HCEC 1CT (cell line): ENCODE data around the gene CNNM1.

Source experiments
- DNase-seq: peaks from one replicate; pipeline ENCODE4 v3.0.0-alpha.2; 2017

CNNM1 gene

DNA sequence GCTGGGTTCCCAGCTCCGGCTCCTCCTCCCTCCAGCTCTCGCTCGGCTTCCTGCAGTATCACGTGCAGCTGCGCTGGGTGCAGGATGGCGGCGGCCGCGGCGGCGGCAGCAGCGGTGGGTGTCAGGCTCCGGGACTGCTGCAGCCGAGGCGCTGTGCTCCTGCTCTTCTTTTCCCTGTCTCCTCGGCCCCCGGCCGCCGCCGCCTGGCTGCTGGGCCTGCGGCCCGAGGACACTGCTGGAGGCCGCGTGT is at the start of gene CNNM1:
Gene CNNM1, plus strand, starts transcription at position 53 of the 250 bp plus-strand sequence. Its CDS starts 32 bp downstream, at position 85.
- peak; percentile 65 for DNase-seq

- peak; percentile 63 for DNase-seq
These were observed 49.5 kb upstream of the CNNM1 start for GRCh38 chr10:99279626-99280111.

DNA sequence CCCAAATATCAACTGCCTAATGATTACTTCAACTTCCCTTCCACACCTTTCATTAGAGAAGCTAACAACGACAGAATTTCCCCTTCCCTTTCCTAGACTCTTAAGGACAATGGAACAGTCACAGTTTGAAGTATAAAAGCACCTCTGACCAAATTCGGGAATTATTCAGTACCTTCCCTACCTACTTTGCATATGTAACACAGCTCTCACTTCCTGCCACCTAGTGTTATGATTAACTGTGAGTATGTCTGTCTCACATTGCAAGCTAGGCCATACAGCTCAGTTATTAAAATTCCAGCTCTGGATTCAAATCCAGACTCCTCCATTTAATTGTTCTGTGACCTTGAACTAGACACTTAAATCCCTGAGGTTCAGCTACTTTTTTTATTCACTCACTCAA is 48.7 kb upstream of the CNNM1 start:
- peak; percentile 7 for DNase-seq

GRCh38 chr10:99285881-99286280 is 43.3 kb upstream of the CNNM1 start:
- DNase-seq = peak; percentile 73

GRCh38 chr10:99290306-99290705 is 38.9 kb upstream of the CNNM1 start:
- no peak for DNase-seq

DNA sequence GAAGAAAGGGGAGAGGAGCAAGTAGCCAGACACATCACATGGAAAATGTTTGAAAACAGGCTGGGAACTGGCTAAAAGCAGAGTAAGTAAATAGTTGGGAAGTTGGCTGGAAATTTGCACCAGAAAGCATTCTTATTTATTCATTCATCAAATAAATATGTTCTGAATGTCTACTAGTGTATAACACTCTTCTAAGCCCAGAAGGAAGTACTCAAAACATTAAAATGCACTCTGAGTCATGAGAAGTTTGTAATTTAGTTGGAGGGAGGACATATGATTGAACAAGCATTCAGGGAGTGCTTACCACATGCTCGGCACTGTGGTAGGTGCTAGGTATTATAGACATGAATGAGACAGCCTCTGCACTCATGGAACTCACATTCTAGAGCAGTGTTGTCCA is 37.0 kb upstream of the CNNM1 start:
- DNase-seq = peak; percentile 97

GRCh38 chr10:99296605-99297004 is 32.6 kb upstream of the CNNM1 start:
- DNase-seq = no peak

DNA sequence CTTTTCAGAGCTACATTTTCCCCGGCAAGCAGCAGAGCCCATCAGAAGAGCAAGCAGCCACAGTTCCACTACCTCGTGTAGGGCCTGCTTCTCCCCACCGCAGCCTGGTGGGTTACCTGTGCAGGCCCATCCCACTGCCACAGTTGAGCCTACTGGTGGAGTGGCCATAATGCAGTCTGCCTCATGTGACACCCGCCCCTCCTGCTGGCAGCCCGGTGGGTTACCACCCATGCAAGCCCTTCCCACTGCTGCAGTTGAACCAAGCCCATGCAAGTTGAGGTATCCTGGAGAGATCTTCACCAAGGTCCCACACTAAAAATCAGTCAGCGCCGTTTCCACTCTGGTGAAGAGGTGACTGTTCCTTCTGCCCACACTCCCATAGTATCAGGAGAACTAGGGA is 32.1 kb upstream of the CNNM1 start:
- DNase-seq = no peak

- peak; percentile 22 for DNase-seq
These were observed 25.0 kb upstream of the CNNM1 start for GRCh38 chr10:99303899-99304861.

- DNase-seq = no peak
These were observed 24.3 kb upstream of the CNNM1 start for GRCh38 chr10:99304862-99305229.

- DNase-seq = no peak
These were observed 16.7 kb upstream of the CNNM1 start for GRCh38 chr10:99312501-99312900.

DNA sequence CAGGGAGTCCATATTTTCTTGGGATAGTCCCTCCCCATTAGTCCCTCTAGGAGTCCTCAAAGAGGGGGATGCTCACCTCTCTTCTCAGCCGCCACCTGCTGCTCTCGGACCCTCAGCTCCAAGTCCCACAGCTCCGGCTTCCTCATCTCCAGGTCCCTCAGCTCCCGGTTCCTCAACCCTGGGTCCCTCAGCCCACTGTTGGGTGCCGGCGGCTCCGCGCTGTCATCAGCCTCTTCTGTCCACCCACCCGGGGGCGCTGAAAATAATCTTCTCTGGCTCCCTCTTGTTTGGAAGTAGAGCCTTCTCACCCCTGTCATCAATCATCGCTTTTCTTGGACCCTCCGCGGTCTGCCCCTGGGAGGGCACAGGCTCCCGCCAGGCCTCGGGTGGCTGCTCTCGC is 13.3 kb upstream of the CNNM1 start:
- no peak for DNase-seq

GRCh38 chr10:99316374-99316773 is 12.8 kb upstream of the CNNM1 start:
- no peak for DNase-seq

- no peak for DNase-seq
These were observed 11.1 kb upstream of the CNNM1 start for GRCh38 chr10:99318048-99318447.

DNA sequence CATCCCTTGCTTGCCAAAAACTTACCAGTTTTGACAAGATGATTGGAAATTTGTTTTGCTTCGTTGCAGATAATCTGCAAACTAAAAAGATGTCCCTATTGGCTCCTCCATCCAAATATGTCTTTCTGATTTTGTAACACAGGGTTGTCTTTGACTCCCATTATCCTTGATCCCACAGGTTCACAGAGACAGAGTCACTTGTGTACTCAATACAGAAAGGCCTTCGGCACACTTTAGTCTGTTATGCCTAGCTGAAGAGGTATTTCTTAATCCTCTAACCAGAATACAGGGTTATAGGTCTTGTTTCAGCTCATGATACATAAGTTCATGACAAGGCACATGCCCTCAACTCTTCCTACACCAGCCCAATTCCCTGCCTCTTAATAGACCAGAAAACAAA is 10.7 kb upstream of the CNNM1 start:
- no peak for DNase-seq

DNA sequence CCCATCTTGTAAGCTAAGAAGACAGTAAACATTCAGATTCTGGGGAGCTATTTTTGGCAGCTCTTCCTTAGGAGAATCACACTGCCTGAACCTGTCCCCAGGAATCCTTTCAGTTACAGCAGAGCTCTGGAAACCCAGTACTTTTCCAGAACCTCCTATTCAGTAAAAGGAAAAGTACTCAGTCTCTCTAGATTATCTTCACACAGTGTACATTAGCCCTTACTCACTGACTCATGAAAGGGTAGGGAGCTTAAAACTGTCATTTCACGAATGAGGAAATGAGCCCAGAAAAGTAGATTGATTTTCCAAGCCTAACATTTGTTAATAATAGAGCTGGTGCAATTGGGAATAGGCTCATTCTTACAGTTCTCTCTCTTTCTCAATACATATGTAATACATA is 3.9 kb upstream of the CNNM1 start:
- peak; percentile 42 for DNase-seq

- DNase-seq = no peak
These were observed 2.3 kb upstream of the CNNM1 start for GRCh38 chr10:99326871-99327270.

DNA sequence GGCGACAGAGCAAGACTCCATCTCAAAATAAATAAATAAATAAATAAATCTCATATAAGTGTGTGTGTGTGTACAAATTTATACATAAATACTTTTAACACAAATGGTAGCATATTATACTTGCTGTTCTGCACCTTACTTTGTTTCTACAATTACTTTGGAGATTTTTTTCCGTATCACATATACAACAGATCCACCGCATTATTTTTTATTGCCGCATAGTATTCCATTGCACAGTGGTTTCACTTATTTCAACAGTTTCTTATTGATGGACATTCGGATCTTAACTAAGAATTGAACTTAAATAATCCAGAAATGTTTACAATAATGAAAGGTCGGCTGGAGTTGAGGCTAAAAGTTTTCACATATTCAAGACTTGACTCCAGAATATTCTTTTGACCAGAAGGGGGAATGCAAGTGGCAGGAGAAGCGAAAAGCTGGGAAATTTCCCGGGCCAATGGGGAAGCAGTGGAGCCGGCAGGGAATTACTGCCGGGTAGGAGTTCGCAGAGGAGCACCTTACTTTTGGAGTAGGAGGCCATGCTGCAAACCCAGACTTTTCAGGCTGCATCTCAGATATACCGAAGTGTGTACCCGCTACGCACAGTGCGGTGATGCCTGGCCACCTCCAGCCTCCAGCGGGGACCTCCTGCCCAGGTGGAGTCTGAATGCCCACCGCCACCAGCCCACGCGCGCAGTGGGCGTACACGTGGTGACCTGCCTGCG is 415 bp upstream of the CNNM1 start:
- peak; percentile 69 for DNase-seq

GRCh38 chr10:99329554-99330346 is 594 bp downstream of the CNNM1 start:
- DNase-seq = peak; percentile 33

DNA sequence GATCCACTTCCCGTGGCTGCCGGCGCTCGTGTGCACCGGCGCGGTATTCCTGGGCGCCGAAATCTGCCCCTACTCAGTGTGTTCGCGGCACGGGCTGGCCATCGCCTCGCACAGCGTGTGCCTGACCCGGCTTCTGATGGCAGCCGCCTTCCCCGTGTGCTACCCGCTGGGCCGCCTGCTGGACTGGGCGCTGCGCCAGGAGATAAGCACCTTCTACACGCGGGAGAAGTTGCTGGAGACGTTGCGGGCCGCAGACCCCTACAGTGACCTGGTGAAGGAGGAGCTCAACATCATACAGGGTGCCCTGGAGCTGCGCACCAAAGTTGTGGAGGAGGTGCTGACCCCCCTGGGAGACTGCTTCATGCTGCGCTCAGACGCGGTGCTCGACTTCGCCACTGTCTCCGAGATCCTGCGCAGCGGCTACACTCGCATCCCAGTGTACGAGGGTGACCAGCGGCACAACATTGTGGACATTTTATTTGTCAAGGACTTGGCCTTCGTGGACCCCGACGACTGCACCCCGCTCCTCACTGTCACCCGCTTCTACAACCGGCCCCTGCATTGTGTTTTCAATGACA is 1.3 kb downstream of the CNNM1 start:
- DNase-seq = no peak

GRCh38 chr10:99331207-99331803 is 2.1 kb downstream of the CNNM1 start:
- DNase-seq = peak; percentile 21

DNA sequence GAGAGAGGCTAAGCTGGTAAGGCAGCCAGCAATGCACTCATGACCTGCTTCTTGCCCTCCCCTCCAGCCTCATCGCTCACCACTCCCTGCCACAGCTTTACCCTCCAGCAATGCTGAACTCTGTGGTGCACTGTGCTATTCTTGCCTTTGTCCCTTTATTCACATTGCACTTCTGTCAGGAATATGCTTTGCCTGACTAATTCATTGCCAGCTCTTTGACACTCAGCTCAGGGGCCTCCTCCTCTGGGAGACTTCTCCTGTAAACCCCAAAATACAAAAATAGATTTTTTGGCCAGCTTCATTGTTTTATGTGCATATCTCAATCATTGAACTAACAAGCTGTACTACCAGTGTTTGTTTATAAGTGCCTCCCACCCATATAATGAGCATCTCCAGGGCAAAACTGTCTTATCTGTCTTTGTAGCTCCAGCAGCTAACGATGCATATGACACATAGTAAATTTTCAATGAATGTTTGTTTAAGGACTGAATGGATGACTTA is 8.2 kb downstream of the CNNM1 start:
- DNase-seq = no peak
